Measurements from ENCODE around the gene TMEM87B. TPM values are rescaled to one million over a fixed set of nuclear protein-coding genes. Genes with fewer than 3 reads are reported as not detected.

The TMEM87B gene
- total RNA-seq, 1 donor from 2014 or later, result 23.6 TPM

DNA sequence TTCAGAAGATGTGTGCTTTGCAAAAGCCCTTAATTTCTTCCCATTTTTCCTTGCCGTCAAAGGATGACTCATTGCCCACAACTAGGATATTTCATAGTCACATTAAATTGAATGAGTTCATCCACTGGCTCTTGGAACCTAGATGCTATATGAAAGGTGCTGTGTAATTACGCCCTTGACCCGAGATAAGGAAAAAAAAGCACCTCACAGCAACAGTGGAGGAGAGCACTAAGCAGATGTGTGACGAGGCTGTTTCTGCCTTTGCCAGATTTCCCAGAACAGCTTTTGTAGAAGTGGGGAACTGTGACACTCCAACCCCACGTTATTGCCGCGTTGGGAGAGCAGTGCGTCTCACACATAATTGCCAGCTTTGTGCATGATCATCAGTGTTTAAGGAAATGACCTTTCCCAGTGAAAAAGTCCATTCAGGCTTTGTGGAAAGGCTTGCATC is 33.3 kb upstream of the TMEM87B start:
- Histone ChIP-seq H3K4me1 (no peaks in the 10 kb centered on the region), H3K27ac (no peak overlapping the region), H3K4me3 (no peak overlapping the region), H3K36me3 (peaks cover 33% of the 10 kb centered on the region), H3K27me3 (ENCODE audit: low read depth) (no peaks in the 10 kb centered on the region), H3K9me3 (no peaks in the 10 kb centered on the region)
- TF ChIP-seq, protein P1, sequence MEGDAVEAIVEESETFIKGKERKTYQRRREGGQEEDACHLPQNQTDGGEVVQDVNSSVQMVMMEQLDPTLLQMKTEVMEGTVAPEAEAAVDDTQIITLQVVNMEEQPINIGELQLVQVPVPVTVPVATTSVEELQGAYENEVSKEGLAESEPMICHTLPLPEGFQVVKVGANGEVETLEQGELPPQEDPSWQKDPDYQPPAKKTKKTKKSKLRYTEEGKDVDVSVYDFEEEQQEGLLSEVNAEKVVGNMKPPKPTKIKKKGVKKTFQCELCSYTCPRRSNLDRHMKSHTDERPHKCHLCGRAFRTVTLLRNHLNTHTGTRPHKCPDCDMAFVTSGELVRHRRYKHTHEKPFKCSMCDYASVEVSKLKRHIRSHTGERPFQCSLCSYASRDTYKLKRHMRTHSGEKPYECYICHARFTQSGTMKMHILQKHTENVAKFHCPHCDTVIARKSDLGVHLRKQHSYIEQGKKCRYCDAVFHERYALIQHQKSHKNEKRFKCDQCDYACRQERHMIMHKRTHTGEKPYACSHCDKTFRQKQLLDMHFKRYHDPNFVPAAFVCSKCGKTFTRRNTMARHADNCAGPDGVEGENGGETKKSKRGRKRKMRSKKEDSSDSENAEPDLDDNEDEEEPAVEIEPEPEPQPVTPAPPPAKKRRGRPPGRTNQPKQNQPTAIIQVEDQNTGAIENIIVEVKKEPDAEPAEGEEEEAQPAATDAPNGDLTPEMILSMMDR (IDR thresholded peaks at IDR 0.05), result no peak
- no peak for ATAC-seq
- intact Hi-C loops (cut with DNase I), result no loop called here
- DNase-seq, result no peak

- no peak for DNase-seq
- TF ChIP-seq, protein P1 (IDR thresholded peaks at IDR 0.05), result no peak
- Histone ChIP-seq H3K36me3 (peaks cover 33% of the 10 kb centered on the region), H3K4me1 (no peaks in the 10 kb centered on the region), H3K4me3 (no peak overlapping the region), H3K27ac (no peak overlapping the region), H3K27me3 (ENCODE audit: low read depth) (no peaks in the 10 kb centered on the region), H3K9me3 (no peaks in the 10 kb centered on the region)
- intact Hi-C loops (cut with DNase I), result no loop called here
- no peak for ATAC-seq
Measured at GRCh38 chr2:112023707-112024106, 31.4 kb upstream of the TMEM87B start.

- TF ChIP-seq, protein P1 (IDR thresholded peaks at IDR 0.05), result no peak
- no peak overlapping the region for H3K27ac ChIP-seq
- intact Hi-C loops (cut with DNase I), result no loop called here
- no peaks in the 10 kb centered on the region for H3K4me1 ChIP-seq
- no peaks in the 10 kb centered on the region for H3K27me3 ChIP-seq (ENCODE audit: low read depth)
- H3K36me3 ChIP-seq, result peaks cover 33% of the 10 kb centered on the region
- H3K9me3 ChIP-seq, result no peaks in the 10 kb centered on the region
- ATAC-seq (no peak), DNase-seq (no peak)
- no peak overlapping the region for H3K4me3 ChIP-seq
Measured at GRCh38 chr2:112024231-112024630, 30.8 kb upstream of the TMEM87B start.

- intact Hi-C loops (cut with DNase I), result no loop called here
- Histone ChIP-seq H3K27me3 (ENCODE audit: low read depth) (no peaks in the 10 kb centered on the region), H3K4me1 (no peaks in the 10 kb centered on the region), H3K9me3 (no peaks in the 10 kb centered on the region), H3K4me3 (no peak overlapping the region), H3K36me3 (peaks cover 27% of the 10 kb centered on the region), H3K27ac (no peak overlapping the region)
- no peak for ATAC-seq
- no peak for DNase-seq
- TF ChIP-seq, protein P1 (IDR thresholded peaks at IDR 0.05), result no peak
Measured at GRCh38 chr2:112024896-112025491, 30.1 kb upstream of the TMEM87B start.

- no peak for DNase-seq
- no peak for ATAC-seq
- H3K27ac ChIP-seq, result no peak overlapping the region
- TF ChIP-seq, protein P1 (IDR thresholded peaks at IDR 0.05), result no peak
- H3K27me3 ChIP-seq (ENCODE audit: low read depth), result no peaks in the 10 kb centered on the region
- peaks cover 27% of the 10 kb centered on the region for H3K36me3 ChIP-seq
- no peaks in the 10 kb centered on the region for H3K9me3 ChIP-seq
- H3K4me3 ChIP-seq, result no peak overlapping the region
- intact Hi-C loops (cut with DNase I), result no loop called here
- peaks cover 2% of the 10 kb centered on the region for H3K4me1 ChIP-seq
Measured at GRCh38 chr2:112026509-112026908, 28.6 kb upstream of the TMEM87B start.

Measured in lower lobe of right lung (tissue), 2 donors.